Measurements from ENCODE around the gene SLC16A4. TPM values are rescaled to one million over a fixed set of nuclear protein-coding genes. Genes with fewer than 3 reads are reported as not detected.

Gene SLC16A4
- total and polyA plus RNA-seq, 12 donors = 1.1 to 15.7 (median 4.8) TPM

- H3K27me3 ChIP-seq = no peaks in the 10 kb centered on the region
- no peak for TF ChIP-seq CTCF (IDR thresholded peaks at IDR 0.05)
- TF ChIP-seq POLR2A (IDR thresholded peaks at IDR 0.05) = no peak
- no peak for DNase-seq
- no peak overlapping the region for H3K4me3 ChIP-seq
- no peaks in the 10 kb centered on the region for H3K9me3 ChIP-seq (replicated peaks in 1 of 3)
- no peak overlapping the region for H3K27ac ChIP-seq
- no peaks in the 10 kb centered on the region for H3K4me1 ChIP-seq (replicated peaks in 1 of 2)
- intact Hi-C loops (cut with DNase I) = no loop called here
- 83 to 98% (median 95%) methylated on average over 3 of the region's 3 CpGs for WGBS, 4 donors
- H3K36me3 ChIP-seq (replicated peaks in 1 of 2) = no peaks in the 10 kb centered on the region
Observed at GRCh38 chr1:110328700-110329099, 62.1 kb downstream of the SLC16A4 start.

GRCh38 chr1:110328274-110328673, 62.6 kb downstream of the SLC16A4 start:
- no peak for DNase-seq
- H3K27ac ChIP-seq = no peak overlapping the region
- H3K36me3 ChIP-seq (replicated peaks in 1 of 2) = no peaks in the 10 kb centered on the region
- TF ChIP-seq CTCF (IDR thresholded peaks at IDR 0.05) (no peak), POLR2A (IDR thresholded peaks at IDR 0.05) (no peak)
- H3K4me1 ChIP-seq (replicated peaks in 1 of 2) = no peaks in the 10 kb centered on the region
- H3K27me3 ChIP-seq = no peaks in the 10 kb centered on the region
- intact Hi-C loops (cut with DNase I) = no loop called here
- H3K9me3 ChIP-seq (replicated peaks in 1 of 3) = no peaks in the 10 kb centered on the region
- no peak overlapping the region for H3K4me3 ChIP-seq

- Histone ChIP-seq H3K4me3 (no peak overlapping the region), H3K27ac (no peak overlapping the region), H3K36me3 (replicated peaks in 1 of 2) (no peaks in the 10 kb centered on the region), H3K4me1 (replicated peaks in 1 of 2) (no peaks in the 10 kb centered on the region), H3K27me3 (no peaks in the 10 kb centered on the region), H3K9me3 (replicated peaks in 1 of 3) (no peaks in the 10 kb centered on the region)
- TF ChIP-seq POLR2A (IDR thresholded peaks at IDR 0.05) = no peak
- no peak for TF ChIP-seq CTCF (IDR thresholded peaks at IDR 0.05)
- 56 to 62% (median 59%) methylated on average over 1 of the region's 1 CpG for WGBS, 4 donors
- DNase-seq = no peak
- intact Hi-C loops (cut with DNase I) = no loop called here
Observed at GRCh38 chr1:110326826-110327225, 64.0 kb downstream of the SLC16A4 start.

- intact Hi-C loops (cut with DNase I) = no loop called here
- 94 to 97% (median 95%) methylated on average over 1 of the region's 1 CpG for WGBS, 4 donors
- no peak overlapping the region for H3K4me3 ChIP-seq
- no peaks in the 10 kb centered on the region for H3K4me1 ChIP-seq (replicated peaks in 1 of 2)
- H3K36me3 ChIP-seq (replicated peaks in 1 of 2) = no peaks in the 10 kb centered on the region
- no peaks in the 10 kb centered on the region for H3K27me3 ChIP-seq
- H3K27ac ChIP-seq = no peak overlapping the region
- no peaks in the 10 kb centered on the region for H3K9me3 ChIP-seq (replicated peaks in 1 of 3)
- no peak for TF ChIP-seq POLR2A (IDR thresholded peaks at IDR 0.05)
- no peak for TF ChIP-seq CTCF (IDR thresholded peaks at IDR 0.05)
- DNase-seq = no peak
Observed at GRCh38 chr1:110324667-110325066, 66.2 kb downstream of the SLC16A4 start.
